GM12878 (cell line): ENCODE measurements around the gene PAEP. TPM values are rescaled to one million over a fixed set of nuclear protein-coding genes. Genes with fewer than 3 reads are reported as not detected.

Source experiments
- ATAC-seq: fragments of 200-7000 bp; cut with Tn5 transposase; 3 replicates; pipeline ENCODE4 v1.9.1; 2020; ENCODE audit warnings: mild to moderate bottlenecking, moderate library complexity
- BruUV-seq: library from RNA; stranded (reverse); fragments of 400-500 nt; replicated peaks from 2 replicates; lab custom pipeline; 2021; lab: Mats Ljungman, UMichigan
- CTCF ChIA-PET: fragments of 300-600 bp; sonication (Branson Sonifier 250); formaldehyde crosslinking; extraction: SDS; loops from one replicate; lab custom pipeline; 2021; ENCODE audit warnings: inconsistent platforms; lab: Yijun Ruan, JAX
- POLR2A ChIA-PET: fragments of 350-600 bp; formaldehyde crosslinking; extraction: SDS; loops from one replicate; lab custom pipeline; 2021; ENCODE audit warnings: inconsistent platforms; lab: Charles Lee
- RAD21 ChIA-PET: fragments of 300-600 bp; sonication (Branson Sonifier 250); formaldehyde crosslinking; loops from one replicate; lab custom pipeline; 2023; ENCODE audit warnings: antibody characterized with exemption; ENCODE audit not compliant: unreplicated experiment; lab: Charles Lee
- SMC1A ChIA-PET: fragments of 300-600 bp; sonication (Branson Sonifier 250); formaldehyde crosslinking; loops from one replicate; lab custom pipeline; 2023; ENCODE audit not compliant: unreplicated experiment, uncharacterized antibody; lab: Charles Lee
- DNase-seq: peaks from one replicate; pipeline ENCODE4 v3.0.0-alpha.2; 2011; ENCODE audit warnings: low read depth, low spot score
- FAIRE-seq: peaks from 3 replicates; lab custom pipeline; 2011; peaks lifted over from hg19 to GRCh38; lab: Jason Lieb, UNC
- H2AFZ ChIP-seq: 2 replicates; pipeline ENCODE4 v1.6.0; 2011; ENCODE audit warnings: low read depth, low read length, control low read depth; ENCODE audit not compliant: control insufficient read depth
- H3K27ac ChIP-seq: 2 replicates; pipeline ENCODE4 v1.5.1; 2011; ENCODE audit warnings: control low read depth; ENCODE audit not compliant: control insufficient read depth, insufficient read depth
- H3K27me3 ChIP-seq, 2 experiments: replicated peaks in 1 of 2; 2 replicates each; pipeline versions ENCODE4 v1.6.0 to v1.6.1; 2011; ENCODE audit warnings: low read length in 1 of 2; ENCODE audit not compliant: control insufficient read depth in 2 of 2, insufficient read depth in 2 of 2
- H3K36me3 ChIP-seq, 2 experiments: 2 replicates each; pipeline ENCODE4 v1.5.1; 2011; ENCODE audit warnings: low read length in 1 of 2; ENCODE audit not compliant: control insufficient read depth in 2 of 2, insufficient read depth in 2 of 2
- H3K4me1 ChIP-seq: 2 replicates; pipeline ENCODE4 v1.6.1; 2011; ENCODE audit warnings: mild to moderate bottlenecking, low read length, moderate library complexity, mixed read lengths; ENCODE audit not compliant: control insufficient read depth, insufficient read depth
- H3K4me2 ChIP-seq: 2 replicates; pipeline ENCODE4 v1.6.0; 2011; ENCODE audit warnings: control low read depth; ENCODE audit not compliant: control insufficient read depth, insufficient read depth
- H3K4me3 ChIP-seq: fragments of 200-600 bp; sonication (generic); 2 replicates; pipeline ENCODE4 v1.5.1; 2016
- H3K79me2 ChIP-seq: 2 replicates; pipeline ENCODE4 v1.6.0; 2011; ENCODE audit warnings: low read length; ENCODE audit not compliant: control insufficient read depth, insufficient read depth
- H3K9ac ChIP-seq: 2 replicates; pipeline ENCODE4 v1.8.0; 2011; ENCODE audit warnings: low read length, control low read depth, mixed read lengths; ENCODE audit not compliant: control insufficient read depth, insufficient read depth
- H3K9me3 ChIP-seq: replicated peaks from 3 replicates; pipeline ENCODE4 v1.5.1; 2011; ENCODE audit warnings: mild to moderate bottlenecking, low read length; ENCODE audit not compliant: control insufficient read depth, insufficient read depth
- H4K20me1 ChIP-seq: 2 replicates; pipeline ENCODE4 v1.6.0; 2011; ENCODE audit not compliant: control insufficient read depth, insufficient read depth
- ASH2L ChIP-seq: fragments of 300-600, 200-600 bp; sonication (generic); IDR thresholded peaks from 2 replicates; pipeline ENCODE4 v1.6.1; 2017; ENCODE audit warnings: low read depth, mild to moderate bottlenecking, borderline replicate concordance
- ATF7 ChIP-seq: fragments of 450-650 bp; IDR thresholded peaks from 2 replicates; pipeline ENCODE4 v1.6.1; 2016; ENCODE audit warnings: low read depth, mild to moderate bottlenecking
- BHLHE40 ChIP-seq, 2 experiments: fragments of 450-650 bp in 1 of 2; IDR thresholded peaks; 2 replicates each; pipeline ENCODE4 v1.6.1; 2011 to 2017; ENCODE audit warnings: low read depth in 2 of 2, borderline replicate concordance in 1 of 2, improper control_type of control experiment in 1 of 2, low read length in 1 of 2, mild to moderate bottlenecking in 1 of 2
- CTCF ChIP-seq, 3 experiments: IDR thresholded peaks in 2 of 3; conservative IDR thresholded peaks in 1 of 3; 2 replicates each; pipeline ENCODE4 v1.5.1; 2011; ENCODE audit warnings: low read depth in 3 of 3, low read length in 3 of 3, mild to moderate bottlenecking in 3 of 3, control low read depth in 2 of 3, moderate library complexity in 2 of 3, inconsistent platforms in 1 of 3, mixed read lengths in 1 of 3; ENCODE audit not compliant: control insufficient read depth in 2 of 3, insufficient read depth in 1 of 3; ENCODE audit errors: extremely low read depth in 1 of 3
- NBN ChIP-seq: fragments of 450-650 bp; IDR thresholded peaks from 2 replicates; pipeline ENCODE4 v1.6.1; 2016
- NRF1 ChIP-seq: conservative IDR thresholded peaks from 2 replicates; pipeline ENCODE4 v1.6.1; 2011; ENCODE audit warnings: mild to moderate bottlenecking, low read depth, low read length, improper control_type of control experiment
- RAD51 ChIP-seq: fragments of 450-650 bp; IDR thresholded peaks from 2 replicates; pipeline ENCODE4 v1.6.1; 2016; ENCODE audit warnings: moderate library complexity, mild to moderate bottlenecking, inconsistent platforms
- SKIL ChIP-seq: fragments of 450-650 bp; IDR thresholded peaks from 2 replicates; pipeline ENCODE4 v1.6.1; 2017; ENCODE audit warnings: mild to moderate bottlenecking, low read depth, inconsistent platforms; ENCODE audit not compliant: poor library complexity, severe bottlenecking
- SUZ12 ChIP-seq: fragments of 200-600 bp; sonication (generic); IDR thresholded peaks from one replicate; pipeline ENCODE4 v1.6.1; 2018; ENCODE audit warnings: antibody characterized with exemption, mild to moderate bottlenecking; ENCODE audit not compliant: unreplicated experiment
- ZNF687 ChIP-seq: fragments of 450-650 bp; IDR thresholded peaks from 2 replicates; pipeline ENCODE4 v1.6.1; 2017; ENCODE audit warnings: mild to moderate bottlenecking, moderate library complexity
- WGBS: methylation state at CpG from one replicate; pipeline ENCODE4 v1.1.6; 2016; ENCODE audit warnings: low lambda C conversion rate; ENCODE audit not compliant: insufficient replicate concordance, insufficient coverage; ENCODE audit errors: missing lambda C conversion rate; 5-methylcytosine and 5-hydroxymethylcytosine counted together
- in situ Hi-C: fragments of 300-500 bp; cut with MboI; formaldehyde crosslinking; loops from 9 replicates; pipeline ENCODE4 v1.14.3; 2018; ENCODE audit warnings: mixed read lengths
- intact Hi-C: fragments of 100-400 bp; cut with micrococcal nuclease; formaldehyde crosslinking; loops from one replicate; pipeline ENCODE4 v1.14.2; 2022; ENCODE audit not compliant: unreplicated experiment
- polyA plus RNA-seq, 11 experiments: library from polyadenylated mRNA; depleted of rRNA in 4 of 11; unstranded in 6 of 11; stranded (reverse) in 5 of 11; fragments of >200 nt; fragmentation: Nextera tagmentation in 4 of 11; fragmentation: Illumina TruSeq in 1 of 11; extraction: Ambion mirVana in 4 of 11; extraction: Trizol in 1 of 11; gene quantifications; 1 replicate in 1 of 11; 2 replicates in 10 of 11; pipeline versions ENCODE4 v1.2.1 to v1.2.3, GENCODE V29; 2011 to 2016; ENCODE audit warnings: inconsistent platforms in 2 of 11, missing spikeins in 2 of 11, low read depth in 1 of 11
- total RNA-seq, 4 experiments: library from RNA; depleted of rRNA in 3 of 4; stranded (reverse); fragments of >200 nt in 3 of 4; fragmentation: Illumina TruSeq in 1 of 4; extraction: Trizol in 1 of 4; gene quantifications; 2 replicates each; pipeline versions ENCODE4 v1.2.1 to v1.2.3, GENCODE V29; 2013 to 2021
- TF ChIP-seq, protein P1 (sequence below): IDR thresholded peaks from 2 replicates; pipeline ENCODE4 v1.6.1; 2012; ENCODE audit warnings: low read depth, low read length, improper control_type of control experiment

PAEP gene
- total and polyA plus RNA-seq, 10 of the 15 experiments (the other 5 are each of a cell fraction or from before 2014, with no cell fraction given): not detected

- FAIRE-seq (no peak), DNase-seq (no peak), ATAC-seq (no peak)
- intact Hi-C loops (no loop called here), in situ Hi-C loops (no loop called here)
- CTCF ChIA-PET: interaction anchor here (0.6 kb wide), 1 partner anchor 120 kb away, joined by 3 read pairs; no protein-coding TSS in a partner anchor
- RAD21 ChIA-PET: no interaction called here
- Histone ChIP-seq H3K27me3 (no peaks in the 10 kb centered on the region), H4K20me1 (no peaks in the 10 kb centered on the region), H3K36me3 (no peaks in the 10 kb centered on the region), H3K79me2 (no peaks in the 10 kb centered on the region), H3K4me2 (no peak overlapping the region), H3K27ac (no peak overlapping the region), H2AFZ (no peak overlapping the region), H3K9ac (no peak overlapping the region), H3K4me1 (no peaks in the 10 kb centered on the region), H3K4me3 (no peak overlapping the region), H3K9me3 (no peaks in the 10 kb centered on the region)
- no TSS peak for BruUV-seq
- SMC1A ChIA-PET: no interaction called here
- 41% methylated on average over 20 of the region's 20 CpGs for WGBS
- POLR2A ChIA-PET: no interaction called here
- TF ChIP-seq BHLHE40 (IDR thresholded peaks at IDR 0.05; ENCODE audit: borderline replicate concordance in 1 of 2, low read depth in 2 of 2, low read length in 1 of 2): no peak
- TF ChIP-seq RAD51: no peak
- TF ChIP-seq ZNF687: no peak
- TF ChIP-seq NBN: no peak
- no peak for TF ChIP-seq NRF1
- TF ChIP-seq SUZ12: no peak
- TF ChIP-seq SKIL: no peak
- no peak for TF ChIP-seq CTCF (IDR thresholded peaks at IDR 0.05 in 2 of 3, conservative IDR thresholded peaks at IDR 0.05 in 1 of 3; ENCODE audit: control insufficient read depth in 2 of 3, extremely low read depth in 1 of 3, insufficient read depth in 1 of 3, low read depth in 3 of 3, low read length in 3 of 3)
- TF ChIP-seq ASH2L: no peak
- TF ChIP-seq, protein P1, sequence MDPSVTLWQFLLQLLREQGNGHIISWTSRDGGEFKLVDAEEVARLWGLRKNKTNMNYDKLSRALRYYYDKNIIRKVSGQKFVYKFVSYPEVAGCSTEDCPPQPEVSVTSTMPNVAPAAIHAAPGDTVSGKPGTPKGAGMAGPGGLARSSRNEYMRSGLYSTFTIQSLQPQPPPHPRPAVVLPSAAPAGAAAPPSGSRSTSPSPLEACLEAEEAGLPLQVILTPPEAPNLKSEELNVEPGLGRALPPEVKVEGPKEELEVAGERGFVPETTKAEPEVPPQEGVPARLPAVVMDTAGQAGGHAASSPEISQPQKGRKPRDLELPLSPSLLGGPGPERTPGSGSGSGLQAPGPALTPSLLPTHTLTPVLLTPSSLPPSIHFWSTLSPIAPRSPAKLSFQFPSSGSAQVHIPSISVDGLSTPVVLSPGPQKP: no peak
- TF ChIP-seq ATF7: no peak
Measured at GRCh38 chr9:135588886-135589595, 27.5 kb downstream of the PAEP start.
